GM10248 (cell line): ENCODE measurements around the gene FCRL5.
A peak's percentile ranks its signal among the peaks of the same experiment; 100 is the strongest.
"Not testable (repeated sequence)": the region's sequence is repeated elsewhere in the genome, so short reads cannot be mapped to it uniquely, and the experiment has no call there.

Experiments
- CTCF ChIA-PET: fragments of 300-600 bp; sonication (Branson Sonifier 250); formaldehyde crosslinking; extraction: SDS; loops from one replicate; lab custom pipeline; 2021; ENCODE audit warnings: antibody characterized with exemption; lab: Yijun Ruan, JAX
- POLR2A ChIA-PET: fragments of 350-650 bp; sonication (Branson Sonifier 250); formaldehyde crosslinking; extraction: SDS; loops from one replicate; lab custom pipeline; 2020; ENCODE audit warnings: antibody characterized with exemption; lab: Yijun Ruan, JAX
- DNase-seq: peaks from one replicate; pipeline ENCODE4 v3.0.0; 2012; ENCODE audit errors: extremely low spot score
- CTCF ChIP-seq: IDR thresholded peaks from 2 replicates; pipeline ENCODE4 v1.5.1; 2012; ENCODE audit warnings: mild to moderate bottlenecking, low read depth; ENCODE audit errors: extremely low read depth, missing control alignments, control extremely low read depth

Gene FCRL5

DNA sequence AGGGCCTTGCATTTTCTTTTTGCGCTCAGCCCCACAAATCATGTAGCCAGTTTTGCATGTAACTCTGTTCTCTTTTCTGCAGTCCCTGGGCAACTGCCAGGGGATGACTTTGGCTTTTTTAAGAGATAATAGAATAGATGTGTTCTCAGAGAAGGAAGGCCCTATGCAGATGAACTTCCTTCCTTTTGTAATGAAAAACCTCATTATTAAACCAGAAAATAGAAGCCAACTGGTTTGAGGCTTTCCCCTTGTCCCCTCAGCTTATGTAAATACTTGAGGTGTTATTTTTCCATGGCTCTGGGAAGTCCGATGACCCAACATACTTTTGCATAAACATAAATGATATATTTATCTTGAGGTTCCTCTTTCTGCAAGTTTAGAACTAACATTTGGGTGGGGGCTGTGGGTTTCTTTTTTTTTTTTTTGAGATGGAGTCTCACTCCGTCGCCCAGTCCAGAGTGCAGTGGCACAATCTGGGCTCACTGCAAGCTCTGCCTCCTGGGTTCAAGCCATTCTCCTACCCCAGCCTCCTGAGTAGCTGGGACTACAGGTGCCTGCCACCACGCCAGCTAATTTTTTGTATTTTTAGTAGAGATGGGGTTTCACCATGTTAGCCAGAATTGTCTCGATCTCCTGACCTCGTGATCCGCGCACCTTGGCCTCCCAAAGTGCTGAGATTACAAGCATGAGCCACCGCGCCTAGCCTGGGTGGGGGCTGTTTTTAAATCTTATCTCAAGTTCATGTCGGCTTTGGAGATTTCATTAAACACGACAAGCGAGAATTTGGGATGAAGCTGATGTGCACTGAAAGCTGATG, 14.4 kb upstream of the FCRL5 start:
- CTCF ChIA-PET, result interaction anchor here (0.9 to 4.2 kb wide), 3 partner anchors 14 to 124 kb away, joined by 3 to 34 read pairs (median 4); no protein-coding TSS in a partner anchor
- POLR2A ChIA-PET, result no interaction called here
- DNase-seq, result peak; percentile 28
- no peak for TF ChIP-seq CTCF

GRCh38 chr1:157562515-157562914, 10.2 kb upstream of the FCRL5 start:
- POLR2A ChIA-PET, result no interaction called here
- no peak for TF ChIP-seq CTCF

GRCh38 chr1:157558119-157558518, 5.8 kb upstream of the FCRL5 start:
- CTCF ChIA-PET, result interaction anchor here (1.0 kb wide), 2 partner anchors 11 to 22 kb away, joined by 3 read pairs; no protein-coding TSS in a partner anchor
- TF ChIP-seq CTCF, result no peak
- DNase-seq, result no peak
- POLR2A ChIA-PET, result no interaction called here

More at GRCh38 chr1:157562515-157562914, 10.2 kb upstream of the FCRL5 start:
- DNase-seq, result peak; percentile 41
- CTCF ChIA-PET, result interaction anchor here (0.9 to 4.0 kb wide), 7 partner anchors 9 to 474 kb away, joined by 3 to 26 read pairs (median 4); no protein-coding TSS in a partner anchor

DNA sequence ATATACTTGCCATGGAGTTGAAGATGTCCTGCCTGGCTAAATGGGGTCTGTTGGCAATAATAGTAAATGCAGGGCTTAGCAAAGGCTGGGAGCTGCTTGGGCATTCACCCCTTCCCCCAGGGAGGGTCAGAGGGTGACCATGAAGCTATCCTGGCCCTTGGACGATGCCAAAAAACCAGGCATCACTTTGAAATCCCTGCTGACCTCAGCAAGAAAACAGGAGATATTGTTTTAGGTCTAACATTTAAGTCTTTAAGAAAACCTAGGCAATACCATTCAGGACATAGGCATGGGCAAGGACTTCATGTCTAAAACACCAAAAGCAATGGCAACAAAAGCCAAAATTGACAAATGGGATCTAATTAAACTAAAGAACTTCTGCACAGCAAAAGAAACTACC, 4.2 kb downstream of the FCRL5 start:
- POLR2A ChIA-PET, DNase-seq: not testable (repeated sequence)
- CTCF ChIA-PET, result interaction anchor here (1.6 kb wide), 1 partner anchor 32 kb away, joined by 3 read pairs; no protein-coding TSS in a partner anchor

- ChIA-PET CTCF (interaction anchor here (1.4 to 2.2 kb wide), 2 partner anchors 10 to 37 kb away, joined by 3 to 5 read pairs; partner anchors contain the start of gene FCRL5), POLR2A (no interaction called here)
- no peak for TF ChIP-seq CTCF
- DNase-seq, result no peak
These were observed 9.6 kb downstream of the FCRL5 start for GRCh38 chr1:157542676-157543075.

DNA sequence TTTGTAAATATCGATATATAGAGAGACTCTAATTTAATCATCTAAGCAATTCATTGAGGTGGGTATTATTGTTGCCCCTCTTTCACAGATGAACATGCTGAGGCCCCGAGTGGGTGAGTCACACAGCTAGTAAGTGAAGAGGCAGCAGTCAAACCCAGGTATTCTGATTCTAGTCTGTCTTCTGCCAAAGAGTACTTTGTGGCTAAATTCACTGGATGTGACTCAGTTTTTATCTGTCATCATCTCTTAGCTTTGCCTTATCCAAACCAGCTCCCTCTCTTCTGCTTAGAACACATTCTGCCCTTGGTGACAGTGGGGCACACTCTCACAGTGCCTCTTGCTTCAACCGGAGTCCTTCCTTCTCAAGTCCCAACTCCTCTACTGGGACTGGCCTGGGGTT, 11.5 kb downstream of the FCRL5 start:
- POLR2A ChIA-PET, result no interaction called here
- CTCF ChIA-PET, result no interaction called here
- TF ChIP-seq CTCF, result no peak
- no peak for DNase-seq
